Lower lobe of right lung (tissue), 2 donors: Measurements from ENCODE around the gene ZNF148. TPM values are rescaled to one million over a fixed set of nuclear protein-coding genes. Genes with fewer than 3 reads are reported as not detected.

Source experiments
- ATAC-seq, 2 donors: fragments of 200-7000 bp; cut with Tn5 transposase; one replicate each; pipeline ENCODE4 v1.9.1; 2020 to 2022; ENCODE audit warnings: mild to moderate bottlenecking in 2 of 2, moderate library complexity in 2 of 2
- DNase-seq: peaks from one replicate; pipeline ENCODE4 v3.0.0-alpha.2; 2020
- H3K27ac ChIP-seq: fragments of 200-600 bp; one replicate; pipeline ENCODE4 v1.8.0; 2022
- H3K27me3 ChIP-seq: fragments of 200-600 bp; one replicate; pipeline ENCODE4 v1.8.0; 2022; ENCODE audit warnings: low read depth
- H3K36me3 ChIP-seq: fragments of 200-600 bp; one replicate; pipeline ENCODE4 v1.8.0; 2022; ENCODE audit warnings: mild to moderate bottlenecking
- H3K4me1 ChIP-seq: fragments of 200-600 bp; one replicate; pipeline ENCODE4 v1.8.0; 2022
- H3K4me3 ChIP-seq: fragments of 200-600 bp; one replicate; pipeline ENCODE4 v1.8.0; 2022; ENCODE audit warnings: mild to moderate bottlenecking
- H3K9me3 ChIP-seq: fragments of 200-600 bp; one replicate; pipeline ENCODE4 v1.8.0; 2022
- intact Hi-C: fragments of 100-400 bp; cut with DNase I; formaldehyde crosslinking; loops from one replicate; pipeline ENCODE4 v1.11.0; 2022
- total RNA-seq: library from RNA; stranded (reverse); fragmentation: NEBNext Ultra II Directional; extraction: Animal tissue kit (Norgen Biotek cat#: 25700); gene quantifications from one replicate; pipeline ENCODE4 v1.2.1, GENCODE V29; 2021
- TF ChIP-seq, protein P1 (sequence below): fragments of 200-600 bp; IDR thresholded peaks from one replicate; pipeline ENCODE4 v1.8.0; 2022; ENCODE audit warnings: antibody characterized with exemption, mild to moderate bottlenecking
- donor health status: DM: no; HTN: yes; CAD: no; lungs with severe emphysema.

Gene ZNF148
- total RNA-seq, 1 donor from 2014 or later = 48.2 TPM

DNA sequence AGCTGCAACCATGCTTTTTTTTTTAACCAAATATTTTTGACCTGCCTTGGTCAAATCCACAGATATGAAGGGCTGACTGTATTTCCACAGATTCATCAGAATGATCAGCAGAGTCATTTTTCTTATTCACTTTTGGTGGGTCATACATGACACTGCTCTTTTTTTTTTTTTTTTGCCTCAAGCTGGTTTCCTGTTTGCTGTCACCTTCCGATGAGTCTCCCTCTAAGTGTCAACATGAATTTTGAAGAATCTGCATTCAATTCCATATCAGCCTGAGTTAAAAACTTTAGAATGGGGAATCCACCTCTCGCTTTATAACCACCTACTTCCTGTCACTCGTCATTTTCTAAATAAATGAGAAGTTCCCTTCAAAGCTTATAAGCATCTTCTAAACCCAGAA lies 160.4 kb downstream of the ZNF148 start:
- no peak for ATAC-seq
- Histone ChIP-seq H3K36me3 (no peaks in the 10 kb centered on the region), H3K4me3 (no peak overlapping the region), H3K9me3 (no peaks in the 10 kb centered on the region), H3K4me1 (peaks cover 12% of the 10 kb centered on the region), H3K27ac (no peak overlapping the region), H3K27me3 (peaks cover 33% of the 10 kb centered on the region)
- intact Hi-C loops = no loop called here
- TF ChIP-seq, protein P1, sequence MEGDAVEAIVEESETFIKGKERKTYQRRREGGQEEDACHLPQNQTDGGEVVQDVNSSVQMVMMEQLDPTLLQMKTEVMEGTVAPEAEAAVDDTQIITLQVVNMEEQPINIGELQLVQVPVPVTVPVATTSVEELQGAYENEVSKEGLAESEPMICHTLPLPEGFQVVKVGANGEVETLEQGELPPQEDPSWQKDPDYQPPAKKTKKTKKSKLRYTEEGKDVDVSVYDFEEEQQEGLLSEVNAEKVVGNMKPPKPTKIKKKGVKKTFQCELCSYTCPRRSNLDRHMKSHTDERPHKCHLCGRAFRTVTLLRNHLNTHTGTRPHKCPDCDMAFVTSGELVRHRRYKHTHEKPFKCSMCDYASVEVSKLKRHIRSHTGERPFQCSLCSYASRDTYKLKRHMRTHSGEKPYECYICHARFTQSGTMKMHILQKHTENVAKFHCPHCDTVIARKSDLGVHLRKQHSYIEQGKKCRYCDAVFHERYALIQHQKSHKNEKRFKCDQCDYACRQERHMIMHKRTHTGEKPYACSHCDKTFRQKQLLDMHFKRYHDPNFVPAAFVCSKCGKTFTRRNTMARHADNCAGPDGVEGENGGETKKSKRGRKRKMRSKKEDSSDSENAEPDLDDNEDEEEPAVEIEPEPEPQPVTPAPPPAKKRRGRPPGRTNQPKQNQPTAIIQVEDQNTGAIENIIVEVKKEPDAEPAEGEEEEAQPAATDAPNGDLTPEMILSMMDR = no peak
- no peak for DNase-seq

GRCh38 chr3:125213946-125214542 lies 161.1 kb downstream of the ZNF148 start:
- no peak for ATAC-seq

GRCh38 chr3:125213364-125213755 lies 161.8 kb downstream of the ZNF148 start:
- Histone ChIP-seq H3K4me1 (peaks cover 12% of the 10 kb centered on the region), H3K4me3 (no peak overlapping the region), H3K36me3 (no peaks in the 10 kb centered on the region), H3K9me3 (no peaks in the 10 kb centered on the region), H3K27me3 (peaks cover 33% of the 10 kb centered on the region), H3K27ac (no peak overlapping the region)
- no peak for ATAC-seq
- TF ChIP-seq, protein P1 = no peak
- intact Hi-C loops = no loop called here
- no peak for DNase-seq

More at GRCh38 chr3:125213946-125214542, 161.1 kb downstream of the ZNF148 start:
- intact Hi-C loops = no loop called here
- Histone ChIP-seq H3K27me3 (peaks cover 33% of the 10 kb centered on the region), H3K27ac (no peak overlapping the region), H3K36me3 (no peaks in the 10 kb centered on the region), H3K4me1 (peaks cover 12% of the 10 kb centered on the region), H3K4me3 (no peak overlapping the region), H3K9me3 (no peaks in the 10 kb centered on the region)
- TF ChIP-seq, protein P1 = no peak
- DNase-seq = no peak

DNA sequence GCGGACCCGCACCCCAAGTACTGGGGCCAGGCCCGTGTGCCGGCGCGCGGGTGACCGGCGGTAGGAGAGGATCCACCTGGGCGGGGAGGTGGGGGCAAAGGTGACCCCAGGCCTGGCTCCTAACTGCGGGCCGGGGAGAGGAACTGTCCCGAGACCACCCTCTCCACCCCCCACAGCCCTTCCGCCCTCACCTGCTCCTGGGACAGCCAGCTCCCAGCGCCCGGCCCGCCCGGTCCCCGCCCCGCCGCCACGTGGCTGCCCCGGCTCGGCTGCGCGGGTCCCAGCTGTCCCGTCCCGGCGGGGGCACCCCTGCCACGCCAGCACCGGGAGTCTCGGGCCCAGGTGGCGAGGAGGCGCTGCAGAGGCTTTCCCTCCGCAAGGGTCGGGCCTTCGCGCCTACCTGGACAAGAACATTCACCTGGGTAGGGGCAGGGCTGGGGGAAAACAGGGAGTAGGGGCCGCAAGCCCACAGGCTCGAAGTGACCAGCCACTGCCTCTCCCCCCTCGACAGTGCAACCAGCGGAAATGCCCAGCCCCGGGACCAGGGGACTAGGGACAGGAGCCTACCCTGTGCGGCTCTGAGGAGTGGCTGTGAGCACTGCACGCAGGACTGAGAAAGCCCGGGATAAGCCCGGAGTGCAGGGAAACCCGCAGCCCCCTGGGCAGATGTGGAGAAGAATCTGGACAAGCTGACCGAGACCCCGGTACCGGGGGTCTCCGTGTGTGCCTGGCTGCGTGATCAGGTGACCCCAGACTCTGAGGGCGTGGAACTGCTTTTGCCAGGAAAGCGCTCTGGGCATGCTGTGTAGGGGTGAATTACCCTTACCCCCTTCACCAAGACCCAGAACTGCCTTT lies 162.4 kb downstream of the ZNF148 start, which contains the start of gene SLC12A8:
Gene SLC12A8 (minus strand): TSS at position 240 of the 855 bp plus-strand sequence. CDS start 1,399 bp downstream, outside the sequence.
- H3K4me1 ChIP-seq = peaks cover 12% of the 10 kb centered on the region
- H3K4me3 ChIP-seq = peak within 1 kb of the TSS; percentile 60
- H3K9me3 ChIP-seq = no peaks in the 10 kb centered on the region
- TF ChIP-seq, protein P1 = no peak
- intact Hi-C loops = no loop called here
- H3K27ac ChIP-seq = peak within 1 kb of the TSS; percentile 36
- DNase-seq (no peak), ATAC-seq (peak; percentile 73 to 90)
- H3K36me3 ChIP-seq = no peaks in the 10 kb centered on the region
- peaks cover 33% of the 10 kb centered on the region for H3K27me3 ChIP-seq

DNA sequence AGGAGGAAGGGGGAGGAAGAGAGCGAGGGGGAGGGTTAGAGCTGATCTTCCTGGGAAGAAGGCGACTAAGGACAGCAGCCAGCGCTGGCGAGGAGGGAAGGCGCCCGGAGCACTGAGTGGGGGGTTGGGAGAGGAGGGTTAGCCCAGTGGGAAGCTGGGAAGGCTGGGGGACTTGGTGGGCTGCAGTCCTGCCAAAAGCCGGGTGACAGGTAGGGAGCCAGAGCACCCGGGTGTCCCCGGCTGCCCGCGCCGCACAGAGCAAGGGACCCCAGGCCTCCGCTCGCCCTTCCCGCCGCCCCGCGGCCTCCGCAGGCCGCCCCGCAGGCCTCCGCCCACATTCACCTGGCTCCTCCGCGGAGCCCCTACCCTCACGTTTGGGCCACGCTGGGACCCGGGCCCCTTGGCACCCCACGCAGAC lies 163.0 kb downstream of the ZNF148 start:
- TF ChIP-seq, protein P1 = no peak
- intact Hi-C loops = no loop called here
- H3K36me3 ChIP-seq = no peaks in the 10 kb centered on the region
- peaks cover 33% of the 10 kb centered on the region for H3K27me3 ChIP-seq
- ATAC-seq (peak; percentile 63 to 74), DNase-seq (no peak)
- H3K27ac ChIP-seq = peak overlapping the region; percentile 36
- no peaks in the 10 kb centered on the region for H3K9me3 ChIP-seq
- peaks cover 12% of the 10 kb centered on the region for H3K4me1 ChIP-seq
- peak overlapping the region; percentile 60 for H3K4me3 ChIP-seq
